Measurements from ENCODE around the gene NMRK2. TPM values are rescaled to one million over a fixed set of nuclear protein-coding genes. Genes with fewer than 3 reads are reported as not detected.
A peak's percentile ranks its signal among the peaks of the same experiment; 100 is the strongest.

The NMRK2 gene
- total RNA-seq, 1 experiment from 2014 or later, result 60.0 TPM

DNA sequence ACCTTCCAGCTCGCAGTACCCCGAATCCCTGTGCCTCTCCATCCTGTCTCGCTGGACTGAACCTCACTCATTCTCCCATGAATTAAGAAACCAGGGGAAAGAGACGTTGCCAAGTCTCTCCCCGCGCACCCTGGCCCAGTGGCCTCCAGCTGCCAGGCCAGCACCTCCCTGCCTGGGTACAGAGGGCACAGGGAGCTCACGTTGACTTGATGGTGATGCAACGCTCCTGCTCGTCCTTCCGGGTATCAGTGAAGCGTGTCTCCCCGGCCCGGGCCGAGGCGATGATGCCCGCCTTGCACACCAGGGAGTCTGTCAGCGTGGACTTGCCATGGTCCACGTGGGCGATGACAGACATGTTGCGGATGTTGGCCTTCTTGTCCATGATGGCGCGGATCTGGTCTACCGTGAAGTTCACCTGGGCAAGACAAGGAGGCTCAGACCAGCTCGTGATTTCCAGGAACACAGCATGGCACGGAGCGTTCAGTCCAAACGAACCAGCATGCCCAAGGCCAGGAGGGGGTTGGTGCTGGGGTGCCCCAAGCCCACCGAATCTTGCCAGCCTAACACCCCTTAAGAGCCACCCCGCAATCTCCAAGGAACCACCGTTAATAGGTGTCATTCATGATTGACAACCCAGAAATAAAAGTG is 51.2 kb downstream of the NMRK2 start:
- Histone ChIP-seq H2AFZ (ENCODE audit: low read length) (no peak overlapping the region), H3K18ac (ENCODE audit: insufficient read length, low read depth, low read length) (no peak overlapping the region), H2BK12ac (ENCODE audit: insufficient read length, low read depth, low read length) (no peak overlapping the region), H3K9ac (ENCODE audit: extremely low read depth, insufficient read length, low read length) (peak overlapping the region; percentile 100), H3K4ac (ENCODE audit: low read depth, low read length) (no peak overlapping the region), H3K23me2 (ENCODE audit: insufficient read length, low read depth, low read length, poor library complexity, severe bottlenecking) (peaks cover 25% of the 10 kb centered on the region), H3K14ac (ENCODE audit: insufficient read depth, low read length) (no peak overlapping the region), H2AK5ac (ENCODE audit: insufficient read length, low read length) (no peak overlapping the region), H4K91ac (ENCODE audit: insufficient read length, low read depth, low read length) (no peak overlapping the region), H3K4me2 (ENCODE audit: insufficient read depth, insufficient read length, low read length) (peak overlapping the region; percentile 94), H4K20me1 (ENCODE audit: control insufficient read depth, insufficient read depth, insufficient read length) (peaks cover 4% of the 10 kb centered on the region), H2BK5ac (ENCODE audit: insufficient read length, low read length) (no peak overlapping the region), H3K9me3 (ENCODE audit: control insufficient read depth, low read depth, low read length) (no peaks in the 10 kb centered on the region), H2BK15ac (ENCODE audit: low read depth, low read length) (no peak overlapping the region), H3T11ph (ENCODE audit: low read length) (no peak overlapping the region), H4K5ac (ENCODE audit: insufficient read length, low read depth, low read length) (no peak overlapping the region), H3K79me1 (ENCODE audit: insufficient read depth, low read depth, low read length, poor library complexity, severe bottlenecking) (peaks cover 12% of the 10 kb centered on the region), H3K27ac (ENCODE audit: insufficient read length, low read depth, low read length) (no peak overlapping the region), H3K23ac (ENCODE audit: insufficient read length, low read depth, low read length) (no peak overlapping the region), H3K4me1 (ENCODE audit: insufficient read depth, low read length) (no peaks in the 10 kb centered on the region), H4K8ac (replicated peaks; ENCODE audit: insufficient read length, low read depth, low read length) (no peak overlapping the region), H2BK120ac (ENCODE audit: low read depth, low read length, poor library complexity, severe bottlenecking) (no peak overlapping the region), H3K79me2 (ENCODE audit: insufficient read depth, low read length) (peaks cover 26% of the 10 kb centered on the region), H2BK20ac (ENCODE audit: low read depth, low read length, poor library complexity, severe bottlenecking) (no peak overlapping the region), H3K27me3 (ENCODE audit: insufficient read depth, low read length) (no peaks in the 10 kb centered on the region), H3K56ac (ENCODE audit: insufficient read length, low read depth, low read length) (no peak overlapping the region)
- DNase-seq, result peak; percentile 29
- peak overlapping the region; percentile 98 to 99 (median 99) for H3K27ac Mint-ChIP-seq
- H3K9me3 Mint-ChIP-seq, result no peaks in the 10 kb centered on the region; a peak in 1 of 5 replicates
- H3K27me3 Mint-ChIP-seq (ENCODE audit: low read depth), result peaks cover 10% of the 10 kb centered on the region
- no CpG with 5 or more reads among the region's 30 CpGs for WGBS (ENCODE audit: extremely low coverage, insufficient read length, low lambda C conversion rate)
- H3K36me3 Mint-ChIP-seq (ENCODE audit: insufficient read depth in 1 of 3, low read depth in 3 of 3), result peaks cover 55 to 61% (median 61%) of the 10 kb centered on the region in 3 experiments
- peaks cover 37 to 42% of the 10 kb centered on the region in 2 experiments for H3K4me1 Mint-ChIP-seq
- H3K4me3 Mint-ChIP-seq, result peak overlapping the region; percentile 97 to 99
- TF ChIP-seq, protein P1, sequence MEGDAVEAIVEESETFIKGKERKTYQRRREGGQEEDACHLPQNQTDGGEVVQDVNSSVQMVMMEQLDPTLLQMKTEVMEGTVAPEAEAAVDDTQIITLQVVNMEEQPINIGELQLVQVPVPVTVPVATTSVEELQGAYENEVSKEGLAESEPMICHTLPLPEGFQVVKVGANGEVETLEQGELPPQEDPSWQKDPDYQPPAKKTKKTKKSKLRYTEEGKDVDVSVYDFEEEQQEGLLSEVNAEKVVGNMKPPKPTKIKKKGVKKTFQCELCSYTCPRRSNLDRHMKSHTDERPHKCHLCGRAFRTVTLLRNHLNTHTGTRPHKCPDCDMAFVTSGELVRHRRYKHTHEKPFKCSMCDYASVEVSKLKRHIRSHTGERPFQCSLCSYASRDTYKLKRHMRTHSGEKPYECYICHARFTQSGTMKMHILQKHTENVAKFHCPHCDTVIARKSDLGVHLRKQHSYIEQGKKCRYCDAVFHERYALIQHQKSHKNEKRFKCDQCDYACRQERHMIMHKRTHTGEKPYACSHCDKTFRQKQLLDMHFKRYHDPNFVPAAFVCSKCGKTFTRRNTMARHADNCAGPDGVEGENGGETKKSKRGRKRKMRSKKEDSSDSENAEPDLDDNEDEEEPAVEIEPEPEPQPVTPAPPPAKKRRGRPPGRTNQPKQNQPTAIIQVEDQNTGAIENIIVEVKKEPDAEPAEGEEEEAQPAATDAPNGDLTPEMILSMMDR (conservative IDR thresholded peaks at IDR 0.05), result no peak
